Activated CD8-positive, alpha-beta memory T cell treated with anti-CD3 and anti-CD28 coated beads, Interleukin-2, amount 50 U/mL, for 24 hours (primary cell): ENCODE measurements around the gene CMTM3.
"Not testable (repeated sequence)": the region's sequence is repeated elsewhere in the genome, so short reads cannot be mapped to it uniquely, and the experiment has no call there.

Source experiments
- DNase-seq: peaks from one replicate; pipeline ENCODE4 v3.0.0-alpha.2; 2020; ENCODE audit errors: extremely low read depth

The CMTM3 gene

DNA sequence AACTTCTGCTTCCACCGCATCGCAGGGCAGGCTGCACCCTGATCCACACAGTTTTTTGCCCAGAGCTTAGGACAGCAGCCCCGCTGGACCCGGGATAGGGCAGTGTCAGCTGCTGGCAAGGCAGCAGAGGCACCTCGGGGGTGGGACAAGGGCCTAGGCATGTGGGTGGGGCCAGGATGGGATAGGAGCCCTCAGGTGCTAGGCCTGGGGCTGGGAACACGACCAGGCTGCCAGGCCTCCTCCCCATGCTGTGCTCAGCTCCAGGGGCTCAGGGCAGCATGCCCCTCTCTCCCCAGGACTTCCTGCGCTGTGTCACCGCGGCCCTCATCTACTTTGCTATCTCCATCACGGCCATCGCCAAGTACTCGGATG is 4.6 kb downstream of the CMTM3 start:
- no peak for DNase-seq

DNA sequence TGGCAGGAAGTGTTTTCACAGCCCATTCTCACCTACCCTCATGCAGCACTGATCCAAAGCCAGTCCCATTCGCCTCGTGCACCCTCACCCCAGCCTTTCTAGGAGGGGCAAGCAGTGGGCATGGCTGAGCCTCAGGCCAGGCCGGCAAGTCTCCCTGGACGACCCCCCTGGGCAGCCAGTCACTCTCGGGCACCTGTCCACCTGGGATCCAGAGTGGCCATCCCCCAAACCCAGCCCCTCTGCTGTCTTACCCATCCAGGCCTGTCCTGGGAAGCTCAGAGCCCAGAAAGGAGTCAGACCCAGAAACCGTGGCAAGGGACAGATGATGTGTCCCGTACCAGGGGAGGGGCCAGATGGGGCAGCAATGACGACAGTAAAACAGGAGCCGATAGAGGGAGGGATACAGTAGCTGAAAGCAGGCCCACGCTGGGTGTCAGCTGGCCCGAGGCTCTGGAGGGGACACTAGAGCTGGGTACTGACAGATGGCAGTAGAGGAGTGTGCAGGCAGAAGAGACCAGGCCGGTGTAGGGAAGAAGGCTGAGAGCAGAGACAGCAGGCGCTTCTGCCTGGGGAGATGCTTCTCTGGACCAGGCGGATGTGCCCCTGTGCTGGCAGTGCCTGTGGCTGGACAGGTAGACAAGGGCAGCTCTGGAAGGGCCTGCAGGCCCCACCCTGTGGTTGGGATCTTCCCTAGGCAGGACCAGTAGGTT is 5.8 kb downstream of the CMTM3 start:
- DNase-seq, result no peak

DNA sequence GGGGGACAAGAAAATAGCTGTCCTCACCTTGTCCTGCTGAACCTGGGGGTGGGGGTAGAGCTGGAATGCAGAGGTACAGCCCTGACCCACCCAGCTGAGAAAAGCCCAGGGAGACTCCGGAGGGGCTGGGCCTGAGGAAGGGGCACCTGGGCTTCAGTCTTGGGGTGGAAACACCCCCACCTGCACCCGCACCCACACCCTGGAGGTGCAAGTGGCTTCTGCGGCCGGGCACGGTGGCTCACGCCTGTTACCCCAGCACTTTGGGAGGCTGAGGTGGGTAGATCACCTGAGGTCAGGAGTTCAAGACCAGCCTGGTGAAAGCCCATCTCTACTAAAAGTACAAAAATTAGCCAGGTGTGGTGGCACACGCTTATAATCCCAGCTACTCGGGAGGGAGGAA is 7.4 kb downstream of the CMTM3 start:
- not testable (repeated sequence) for DNase-seq

DNA sequence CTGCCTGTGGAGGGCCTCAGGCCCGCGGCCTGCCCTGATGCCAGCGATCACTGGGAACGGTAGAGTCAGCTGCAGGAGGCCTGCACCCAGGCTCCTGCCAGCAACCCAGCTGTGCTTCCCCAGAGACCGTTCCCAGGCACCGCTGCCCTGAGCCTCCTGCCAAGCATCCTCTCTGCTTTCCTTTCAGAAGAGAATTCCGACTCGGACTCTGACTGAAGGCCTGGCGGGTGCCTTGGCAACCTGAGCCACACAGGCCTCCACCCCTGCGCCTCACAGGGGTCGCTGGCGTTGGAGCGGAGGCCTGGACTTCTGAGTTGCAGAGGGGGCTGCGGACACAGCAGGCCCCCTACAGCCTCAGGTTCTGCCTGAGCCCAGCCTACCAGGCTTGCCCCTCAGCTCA is 7.9 kb downstream of the CMTM3 start:
- no peak for DNase-seq

DNA sequence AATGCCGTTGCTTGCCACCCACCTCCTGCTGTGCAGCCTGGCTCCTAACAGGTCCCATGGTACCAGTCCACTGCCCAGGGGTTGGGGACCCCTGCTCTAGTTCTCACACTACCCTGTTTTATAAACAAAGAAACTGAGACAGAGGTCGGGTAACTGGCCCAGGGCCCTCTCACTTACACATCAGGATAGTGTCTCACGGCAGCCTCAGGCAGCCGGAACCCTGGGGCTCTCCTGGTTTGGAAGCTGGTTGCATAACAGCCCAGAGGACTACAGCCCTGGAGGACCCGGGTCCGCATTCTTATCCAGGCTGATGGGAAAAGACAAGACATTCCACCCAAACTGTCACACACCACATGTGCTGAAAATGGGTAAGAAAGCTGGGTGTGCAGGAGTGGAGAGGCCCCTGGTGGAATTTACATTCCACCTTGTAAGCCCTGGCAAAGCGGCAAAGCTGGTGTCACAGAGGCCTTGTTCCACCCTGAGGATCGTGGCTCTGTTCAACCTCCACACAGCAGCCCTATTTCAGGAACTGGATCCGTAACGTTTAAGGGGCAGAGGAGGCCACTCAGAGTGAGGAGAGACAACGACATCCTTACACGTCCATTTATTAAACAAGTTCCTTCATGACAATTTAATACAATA is 9.8 kb downstream of the CMTM3 start:
- DNase-seq, result no peak

DNA sequence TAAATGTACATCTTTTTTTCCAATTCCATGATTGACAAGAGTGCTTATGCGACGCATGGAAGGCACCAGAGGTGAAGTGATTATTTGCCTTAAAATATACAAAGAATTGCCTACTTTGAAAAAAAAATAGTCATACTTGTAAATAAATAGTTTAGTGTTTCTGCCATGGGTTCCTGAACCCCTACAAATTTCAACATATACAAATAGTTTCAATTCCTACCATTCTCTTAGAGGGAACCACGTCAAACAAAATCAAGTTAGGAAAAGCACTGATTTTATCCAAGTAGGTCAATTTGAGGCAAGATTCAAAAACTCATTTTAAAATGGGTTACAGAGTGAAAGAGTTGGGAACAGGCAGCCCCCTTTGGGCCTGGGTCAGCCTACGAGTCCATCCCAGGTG is 11.7 kb downstream of the CMTM3 start:
- no peak for DNase-seq

DNA sequence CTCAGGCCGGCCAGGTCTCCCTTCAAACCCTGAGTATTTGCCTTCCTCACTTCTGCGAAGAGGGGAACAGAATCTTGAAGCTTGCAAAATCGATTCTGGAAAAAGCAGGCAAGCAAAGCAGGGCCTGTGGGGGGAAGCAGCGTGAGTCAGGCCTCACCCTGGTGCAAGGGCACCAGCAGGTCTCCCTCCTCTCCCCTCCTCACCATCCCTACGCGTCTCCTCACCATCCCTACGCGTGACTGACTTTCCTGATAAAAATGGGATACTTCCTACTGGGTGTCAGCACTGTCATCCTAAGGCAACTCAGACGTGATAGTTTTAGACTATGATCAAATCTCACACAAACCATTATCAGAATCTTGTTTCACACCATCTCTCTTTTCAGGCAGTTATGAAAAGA is 12.1 kb downstream of the CMTM3 start:
- no peak for DNase-seq

DNA sequence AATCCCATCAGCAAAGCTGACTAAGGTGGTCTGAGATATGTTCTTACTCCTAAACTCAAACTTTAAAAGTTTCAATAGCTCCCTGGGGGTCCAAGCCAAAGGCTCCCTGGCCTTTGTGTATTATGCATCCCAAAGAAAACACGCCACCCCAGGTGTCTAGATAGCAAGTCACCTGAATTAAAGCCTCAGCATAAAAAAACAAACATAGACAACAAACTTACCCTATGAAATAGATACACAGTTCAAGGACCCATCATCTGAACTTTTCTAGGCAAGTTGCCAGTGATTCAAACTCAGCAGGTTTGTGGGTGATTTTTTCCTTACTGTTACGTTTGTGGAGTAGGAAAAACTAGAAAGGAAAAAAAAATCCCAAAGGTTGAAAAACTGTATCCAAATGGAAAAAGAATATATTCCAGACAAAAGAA is 12.5 kb downstream of the CMTM3 start:
- DNase-seq, result no peak

DNA sequence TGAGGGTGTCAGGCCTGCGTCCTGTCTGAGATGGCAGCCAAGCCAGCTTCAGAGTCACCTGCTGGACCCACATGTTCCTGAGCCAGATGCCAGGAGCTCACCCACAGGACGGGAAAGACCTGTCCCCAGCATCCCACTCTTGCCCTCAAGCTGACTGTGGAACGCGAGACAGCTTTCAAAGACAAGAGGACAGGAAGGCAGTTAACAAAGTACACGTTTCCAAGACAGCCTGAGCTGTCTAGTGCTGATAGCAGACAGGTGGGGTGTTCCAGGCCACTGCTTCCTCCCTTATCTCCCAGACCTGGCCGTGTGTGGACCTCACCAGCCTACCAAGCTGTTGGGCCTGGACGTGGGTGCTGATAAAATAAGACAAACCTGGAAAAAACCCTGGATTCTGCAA is 13.2 kb downstream of the CMTM3 start:
- no peak for DNase-seq

DNA sequence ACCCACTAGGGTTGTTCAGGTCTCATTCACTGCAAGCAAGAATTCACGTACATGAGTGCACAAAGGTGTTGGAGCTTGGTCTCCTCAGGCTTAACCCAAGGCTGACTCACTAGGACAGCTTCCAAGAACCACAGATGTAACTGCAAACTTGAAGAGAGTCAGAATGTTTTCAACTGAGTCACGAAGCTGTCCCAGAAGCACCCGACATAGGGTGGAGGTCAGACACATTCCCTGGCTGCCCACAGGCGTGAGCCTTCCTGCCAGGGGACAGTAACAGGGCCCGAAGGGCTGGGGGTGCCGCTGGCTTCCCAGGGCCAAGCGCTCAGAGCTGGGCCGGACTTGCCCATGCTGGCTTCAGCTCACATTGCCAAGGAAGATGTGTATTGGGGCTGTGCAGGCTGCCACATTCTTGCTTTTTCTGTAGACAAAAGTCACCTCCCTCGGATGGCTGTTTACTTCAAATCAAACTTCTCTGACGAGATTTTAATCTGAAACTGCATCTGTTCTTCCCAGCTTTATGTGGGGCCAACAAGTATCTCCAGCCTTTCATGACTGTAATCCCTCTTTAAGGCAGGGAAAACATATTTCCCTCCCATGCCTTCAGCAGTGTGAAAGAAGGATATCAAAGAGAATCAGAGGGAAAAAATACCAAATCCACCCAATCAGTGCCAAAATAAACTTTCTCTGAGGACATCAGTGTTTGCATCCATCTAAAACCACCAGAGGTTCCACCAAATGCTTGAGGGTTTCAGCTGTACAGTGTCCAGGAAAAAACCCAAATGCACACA is 14.3 kb downstream of the CMTM3 start:
- no peak for DNase-seq

DNA sequence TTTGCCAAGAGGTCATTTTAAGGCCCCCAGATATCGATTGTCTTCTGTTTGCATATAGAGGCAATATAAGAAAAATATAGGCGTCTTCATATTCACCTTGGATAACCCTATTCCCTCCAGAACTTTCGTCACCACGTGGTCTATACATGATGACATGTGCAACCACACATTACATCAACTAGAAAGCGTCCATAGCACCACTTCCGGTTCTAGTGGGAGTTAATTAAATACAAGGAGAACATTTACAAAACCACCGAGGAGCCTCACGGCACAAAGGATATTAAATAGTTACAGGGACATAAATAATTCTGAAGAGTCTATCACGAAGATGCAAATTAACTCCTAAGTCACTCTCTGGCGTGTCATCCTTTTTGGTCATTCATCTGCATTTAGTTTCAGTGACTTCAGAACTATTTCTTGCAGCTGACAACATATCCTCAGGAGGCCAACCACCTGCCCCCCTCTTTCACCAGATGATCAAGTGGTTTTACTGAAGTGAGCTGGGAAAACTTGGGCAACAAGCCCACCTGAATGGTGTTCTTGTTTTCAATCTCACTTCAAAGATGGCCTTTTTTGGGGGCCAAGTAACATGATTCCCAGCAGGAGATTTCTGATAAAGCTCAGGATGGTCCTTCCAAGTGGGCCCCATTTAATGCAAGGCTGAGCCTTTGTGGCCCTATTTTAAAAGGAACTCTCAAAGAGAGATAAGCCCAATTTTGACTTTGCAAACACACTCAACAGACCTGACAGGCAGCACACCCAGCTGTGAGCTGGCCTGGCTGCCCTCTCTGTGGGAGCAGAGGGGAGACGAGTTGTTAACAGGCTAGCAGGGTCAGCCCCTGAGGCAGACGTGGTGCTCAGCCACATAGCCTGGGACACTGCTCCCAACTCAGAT is 15.3 kb downstream of the CMTM3 start:
- DNase-seq, result no peak

DNA sequence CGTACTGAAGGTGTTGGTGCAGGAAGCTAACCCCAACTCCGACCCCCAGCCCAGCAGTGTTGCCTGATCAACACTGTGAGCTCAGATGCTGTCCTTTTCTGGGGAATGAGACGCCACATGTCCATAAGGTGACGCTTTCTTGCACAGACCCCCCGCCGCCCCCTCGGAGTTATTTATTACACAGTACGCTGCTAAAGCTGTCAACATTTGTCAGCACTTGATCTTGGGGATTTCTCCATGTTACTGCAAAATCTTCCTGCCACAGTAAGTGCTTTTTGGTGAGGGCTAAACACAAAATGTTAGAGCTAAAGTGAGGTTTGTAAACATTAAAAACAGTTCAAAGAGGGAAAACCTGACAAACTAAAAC is 15.9 kb downstream of the CMTM3 start:
- DNase-seq, result no peak

DNA sequence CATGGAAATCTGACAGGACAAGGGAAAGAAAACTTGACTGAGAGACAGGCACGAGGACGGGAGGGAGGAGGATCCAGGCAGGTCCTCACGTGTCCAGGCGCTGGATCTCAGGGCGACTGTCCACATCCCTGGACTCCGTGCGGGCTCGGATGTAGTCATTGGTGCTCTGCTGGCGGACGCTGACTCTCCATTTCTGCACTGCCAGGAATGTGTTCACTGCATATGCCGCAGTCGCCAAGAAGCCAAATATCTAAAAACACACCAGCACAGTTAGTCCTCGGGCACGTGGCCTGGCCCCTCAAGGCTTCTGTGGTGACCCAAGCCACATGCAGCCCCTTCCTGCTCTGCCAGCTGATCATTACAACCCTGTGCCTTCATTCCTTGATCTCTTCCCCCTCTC is 17.5 kb downstream of the CMTM3 start:
- no peak for DNase-seq

DNA sequence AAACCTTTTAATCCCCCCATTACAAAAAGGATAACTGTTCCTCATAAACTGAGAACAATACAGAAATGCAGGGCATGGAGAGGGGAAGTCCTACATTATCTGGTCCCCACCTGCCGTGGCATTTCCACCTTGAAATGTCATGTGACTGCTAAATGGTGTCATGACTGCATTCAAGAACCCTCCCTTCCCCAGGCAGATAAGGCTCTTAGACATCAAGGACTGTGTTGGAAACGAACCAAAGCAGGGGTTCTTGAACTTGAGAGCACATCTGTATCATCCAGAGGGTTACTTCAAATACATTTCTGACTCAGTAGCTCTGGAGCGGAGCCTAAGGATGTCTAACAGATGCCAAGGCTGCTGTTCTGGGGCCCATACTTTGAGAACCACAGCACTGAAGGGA is 18.4 kb downstream of the CMTM3 start:
- DNase-seq, result no peak

DNA sequence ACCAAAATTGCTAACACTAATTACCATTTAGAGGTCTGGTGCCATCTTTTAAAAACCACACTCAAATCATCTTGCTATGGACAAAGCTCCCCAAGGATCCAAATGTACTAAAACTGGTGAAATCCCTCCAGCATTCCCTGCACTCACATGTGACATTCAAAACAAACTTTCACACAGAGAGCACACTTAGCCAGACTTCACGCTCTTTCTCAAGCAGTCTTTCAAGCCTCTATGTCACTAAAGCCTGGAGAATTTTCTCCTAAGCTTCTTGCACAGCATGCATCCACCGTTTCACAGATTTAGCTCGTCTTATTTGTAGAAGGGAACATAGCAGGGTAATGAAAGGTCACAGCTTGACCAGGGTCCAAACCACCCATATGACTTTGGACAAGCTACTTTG is 19.3 kb downstream of the CMTM3 start:
- no peak for DNase-seq

DNA sequence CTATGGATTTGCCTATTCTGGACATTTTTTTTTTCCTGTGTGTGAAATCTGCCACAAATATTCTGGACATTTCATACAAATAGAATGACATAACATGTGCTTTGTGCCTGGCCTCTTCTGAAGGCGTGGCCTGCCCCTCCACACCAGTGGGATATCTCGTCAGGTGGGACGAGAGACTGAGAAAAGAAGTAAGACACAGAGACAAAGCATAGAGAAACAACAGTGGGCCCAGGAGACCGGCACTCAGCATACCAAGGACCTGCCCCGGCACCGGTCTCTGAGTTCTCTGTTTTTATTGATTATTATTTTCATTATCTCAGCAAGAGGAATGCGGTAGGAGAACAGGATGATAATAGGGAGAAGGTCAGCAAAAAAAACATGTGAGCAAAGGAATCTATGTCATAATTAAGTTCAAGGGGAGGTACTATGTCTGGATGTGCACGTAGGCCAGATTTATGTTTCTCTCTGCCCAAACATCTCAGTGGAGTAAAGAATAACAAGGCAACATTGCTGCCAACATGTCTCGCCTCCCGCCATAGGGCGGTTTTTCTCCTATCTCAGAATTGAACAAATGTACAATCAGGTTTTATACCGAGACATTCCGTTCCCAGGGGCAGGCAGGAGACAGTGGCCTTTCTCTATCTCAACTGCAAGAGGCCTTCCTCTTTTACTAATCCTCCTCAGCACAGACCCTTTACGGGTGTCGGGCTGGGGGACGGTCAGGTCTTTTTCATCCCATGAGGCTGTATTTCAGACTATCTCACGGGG is 23.3 kb downstream of the CMTM3 start:
- DNase-seq, result not testable (repeated sequence)

DNA sequence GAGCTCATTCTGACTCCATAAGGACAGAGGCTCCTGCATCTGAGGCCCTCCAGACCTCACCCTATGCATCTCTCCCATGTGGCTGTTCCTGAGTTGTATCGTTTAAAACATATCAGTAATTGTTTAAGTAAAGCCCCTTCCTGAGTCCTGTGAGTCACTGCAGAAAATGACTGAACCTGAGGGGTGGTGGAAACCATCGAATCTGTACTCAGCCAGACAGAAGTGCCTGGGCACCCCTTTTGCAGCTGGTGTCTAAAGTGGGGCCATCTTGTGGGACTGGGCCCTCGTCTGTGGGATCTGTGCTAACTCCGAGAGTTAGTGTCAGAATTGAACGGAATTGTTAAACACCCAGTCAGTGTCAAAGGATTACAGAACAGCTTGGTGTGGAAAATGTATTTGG is 25.4 kb downstream of the CMTM3 start:
- DNase-seq, result no peak

DNA sequence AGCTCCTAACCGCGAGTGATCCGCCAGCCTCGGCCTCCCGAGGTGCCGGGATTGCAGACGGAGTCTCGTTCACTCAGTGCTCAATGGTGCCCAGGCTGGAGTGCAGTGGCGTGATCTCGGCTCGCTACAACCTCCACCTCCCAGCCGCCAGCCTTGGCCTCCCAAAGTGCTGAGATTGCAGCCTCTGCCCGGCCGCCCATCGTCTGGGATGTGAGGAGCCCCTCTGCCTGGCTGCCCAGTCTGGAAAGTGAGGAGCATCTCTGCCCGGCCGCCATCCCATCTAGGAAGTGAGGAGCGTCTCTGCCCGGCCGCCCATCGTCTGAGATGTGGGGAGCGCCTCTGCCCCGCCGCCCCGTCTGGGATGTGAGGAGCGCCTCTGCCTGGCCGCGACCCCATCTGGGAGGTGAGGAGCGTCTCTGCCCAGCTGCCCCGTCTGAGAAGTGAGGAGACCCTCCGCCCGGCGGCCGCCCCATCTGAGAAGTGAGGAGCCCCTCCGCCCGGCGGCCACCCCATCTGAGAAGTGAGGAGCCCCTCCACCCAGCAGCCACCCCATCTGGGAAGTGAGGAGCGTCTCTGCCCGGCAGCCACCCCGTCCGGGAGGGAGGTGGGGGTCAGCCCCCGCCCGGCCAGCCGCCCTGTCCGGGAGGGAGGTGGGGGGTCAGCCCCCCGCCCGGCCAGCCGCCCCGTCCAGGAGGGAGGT is 26.2 kb downstream of the CMTM3 start:
- not testable (repeated sequence) for DNase-seq

DNA sequence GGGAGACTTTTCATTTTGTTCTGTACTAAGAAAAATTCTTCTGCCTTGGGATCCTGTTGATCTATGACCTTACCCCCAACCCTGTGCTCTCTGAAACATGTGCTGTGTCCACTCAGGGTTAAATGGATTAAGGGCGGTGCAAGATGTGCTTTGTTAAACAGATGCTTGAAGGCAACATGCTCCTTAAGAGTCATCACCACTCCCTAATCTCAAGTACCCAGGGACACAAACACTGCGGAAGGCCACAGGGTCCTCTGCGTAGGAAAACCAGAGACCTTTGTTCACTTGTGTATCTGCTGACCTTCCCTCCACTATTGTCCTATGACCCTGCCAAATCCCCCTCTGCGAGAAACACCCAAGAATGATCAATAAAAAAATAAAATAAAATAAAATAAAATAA is 27.1 kb downstream of the CMTM3 start:
- not testable (repeated sequence) for DNase-seq

DNA sequence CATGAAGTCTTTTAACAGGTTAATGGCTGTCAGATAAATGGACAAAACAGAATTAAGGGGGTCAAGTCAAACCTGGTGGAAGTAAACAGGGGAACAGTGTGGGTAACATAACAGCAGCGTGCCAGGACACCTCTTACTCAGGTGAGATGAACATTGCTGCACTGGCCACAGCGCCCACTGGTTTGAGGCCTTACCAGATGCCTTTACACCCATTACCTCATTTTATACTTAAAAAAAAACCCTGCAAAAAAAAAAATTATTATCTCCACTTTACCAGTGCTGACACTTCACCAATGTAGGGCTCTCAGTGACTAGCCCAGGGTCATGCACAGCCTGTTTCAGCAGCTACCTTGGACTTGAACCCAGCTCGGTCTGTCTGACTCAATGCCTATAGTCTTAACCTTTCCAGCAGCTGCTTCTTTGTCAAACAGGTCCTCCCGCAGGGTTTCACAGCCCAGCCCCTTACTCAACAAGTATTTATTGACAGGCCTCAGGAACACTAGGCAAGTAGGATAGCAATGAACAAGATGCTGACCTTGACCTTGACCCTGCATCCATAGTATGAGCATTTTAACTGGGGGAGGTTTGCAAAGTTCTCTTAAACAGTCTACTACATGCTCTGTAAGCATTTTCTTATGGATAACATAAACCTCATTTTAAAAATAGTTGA is 30.2 kb downstream of the CMTM3 start:
- no peak for DNase-seq
